GM15510 (cell line): ENCODE measurements around the gene NCR3LG1.

Experiments
- POLR2A ChIP-seq: IDR thresholded peaks from 3 replicates; pipeline ENCODE4 v1.6.1; 2011; ENCODE audit warnings: borderline replicate concordance; ENCODE audit not compliant: insufficient read length; ENCODE audit errors: extremely low read depth

Gene NCR3LG1

GRCh38 chr11:17353821-17354600, 2.4 kb downstream of the NCR3LG1 start:
- TF ChIP-seq POLR2A: no peak

- no peak for TF ChIP-seq POLR2A
Measured at GRCh38 chr11:17354601-17354991, 3.0 kb downstream of the NCR3LG1 start.

- no peak for TF ChIP-seq POLR2A
Measured at GRCh38 chr11:17366495-17366894, 14.9 kb downstream of the NCR3LG1 start.

- TF ChIP-seq POLR2A: no peak
Measured at GRCh38 chr11:17368551-17368950, 17.0 kb downstream of the NCR3LG1 start.

- TF ChIP-seq POLR2A: no peak
Measured at GRCh38 chr11:17369094-17369493, 17.5 kb downstream of the NCR3LG1 start.

- TF ChIP-seq POLR2A: no peak
Measured at GRCh38 chr11:17369684-17370243, 18.2 kb downstream of the NCR3LG1 start.

GRCh38 chr11:17371614-17372013, 20.0 kb downstream of the NCR3LG1 start:
- no peak for TF ChIP-seq POLR2A

GRCh38 chr11:17375547-17375946, 23.9 kb downstream of the NCR3LG1 start:
- no peak for TF ChIP-seq POLR2A

GRCh38 chr11:17376493-17376892, 24.9 kb downstream of the NCR3LG1 start:
- no peak for TF ChIP-seq POLR2A

- no peak for TF ChIP-seq POLR2A
Measured at GRCh38 chr11:17378655-17379054, 27.1 kb downstream of the NCR3LG1 start.

GRCh38 chr11:17379383-17380180, 28.0 kb downstream of the NCR3LG1 start:
- TF ChIP-seq POLR2A: no peak

GRCh38 chr11:17381156-17381555, 29.6 kb downstream of the NCR3LG1 start:
- no peak for TF ChIP-seq POLR2A

GRCh38 chr11:17382046-17382728, 30.6 kb downstream of the NCR3LG1 start:
- TF ChIP-seq POLR2A: no peak

- no peak for TF ChIP-seq POLR2A
Measured at GRCh38 chr11:17383461-17383860, 31.9 kb downstream of the NCR3LG1 start.

- no peak for TF ChIP-seq POLR2A
Measured at GRCh38 chr11:17384002-17384511, 32.5 kb downstream of the NCR3LG1 start.

- no peak for TF ChIP-seq POLR2A
Measured at GRCh38 chr11:17385492-17385891, 33.9 kb downstream of the NCR3LG1 start.

- no peak for TF ChIP-seq POLR2A
Measured at GRCh38 chr11:17385926-17386325, 34.3 kb downstream of the NCR3LG1 start.
